ENCODE measurements around the gene ACADVL. TPM values are rescaled to one million over a fixed set of nuclear protein-coding genes. Genes with fewer than 3 reads are reported as not detected.

ACADVL gene
- total RNA-seq, 1 experiment from 2014 or later = 283 TPM

- TF ChIP-seq, protein P1, sequence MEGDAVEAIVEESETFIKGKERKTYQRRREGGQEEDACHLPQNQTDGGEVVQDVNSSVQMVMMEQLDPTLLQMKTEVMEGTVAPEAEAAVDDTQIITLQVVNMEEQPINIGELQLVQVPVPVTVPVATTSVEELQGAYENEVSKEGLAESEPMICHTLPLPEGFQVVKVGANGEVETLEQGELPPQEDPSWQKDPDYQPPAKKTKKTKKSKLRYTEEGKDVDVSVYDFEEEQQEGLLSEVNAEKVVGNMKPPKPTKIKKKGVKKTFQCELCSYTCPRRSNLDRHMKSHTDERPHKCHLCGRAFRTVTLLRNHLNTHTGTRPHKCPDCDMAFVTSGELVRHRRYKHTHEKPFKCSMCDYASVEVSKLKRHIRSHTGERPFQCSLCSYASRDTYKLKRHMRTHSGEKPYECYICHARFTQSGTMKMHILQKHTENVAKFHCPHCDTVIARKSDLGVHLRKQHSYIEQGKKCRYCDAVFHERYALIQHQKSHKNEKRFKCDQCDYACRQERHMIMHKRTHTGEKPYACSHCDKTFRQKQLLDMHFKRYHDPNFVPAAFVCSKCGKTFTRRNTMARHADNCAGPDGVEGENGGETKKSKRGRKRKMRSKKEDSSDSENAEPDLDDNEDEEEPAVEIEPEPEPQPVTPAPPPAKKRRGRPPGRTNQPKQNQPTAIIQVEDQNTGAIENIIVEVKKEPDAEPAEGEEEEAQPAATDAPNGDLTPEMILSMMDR (conservative IDR thresholded peaks at IDR 0.05) = no peak
- peak overlapping the region; percentile 39 for H2BK120ac ChIP-seq (ENCODE audit: low read depth, low read length, poor library complexity, severe bottlenecking)
- H3K23me2 ChIP-seq (ENCODE audit: insufficient read length, low read depth, low read length, poor library complexity, severe bottlenecking) = peaks cover 25% of the 10 kb centered on the region
- peak overlapping the region; percentile 94 to 99 (median 96) for H3K27ac Mint-ChIP-seq
- H3K18ac ChIP-seq (ENCODE audit: insufficient read length, low read depth, low read length) = peak overlapping the region; percentile 98
- H3K36me3 Mint-ChIP-seq (ENCODE audit: insufficient read depth in 1 of 3, low read depth in 3 of 3) = peaks cover 7 to 38% (median 31%) of the 10 kb centered on the region in 3 experiments
- H3K9me3 Mint-ChIP-seq = peaks cover 0 to 4% of the 10 kb centered on the region in 2 experiments; a peak in 1 of 5 replicates
- peak overlapping the region; percentile 25 for H4K8ac ChIP-seq (replicated peaks; ENCODE audit: insufficient read length, low read depth, low read length)
- H2AK5ac ChIP-seq (ENCODE audit: insufficient read length, low read length) = no peak overlapping the region
- WGBS (ENCODE audit: extremely low coverage, insufficient read length, low lambda C conversion rate) = no CpG with 5 or more reads among the region's 71 CpGs
- no peak overlapping the region for H2BK20ac ChIP-seq (ENCODE audit: low read depth, low read length, poor library complexity, severe bottlenecking)
- peak overlapping the region; percentile 76 for H3K4me2 ChIP-seq (ENCODE audit: insufficient read depth, insufficient read length, low read length)
- H2BK12ac ChIP-seq (ENCODE audit: insufficient read length, low read depth, low read length) = peak overlapping the region; percentile 84
- H3K23ac ChIP-seq (ENCODE audit: insufficient read length, low read depth, low read length) = no peak overlapping the region
- H3K4me1 Mint-ChIP-seq = peaks cover 29 to 44% of the 10 kb centered on the region in 2 experiments
- H3K79me1 ChIP-seq (ENCODE audit: insufficient read depth, low read depth, low read length, poor library complexity, severe bottlenecking) = no peaks in the 10 kb centered on the region
- no peak overlapping the region for H2BK15ac ChIP-seq (ENCODE audit: low read depth, low read length)
- H3K4ac ChIP-seq (ENCODE audit: low read depth, low read length) = peak overlapping the region; percentile 91; the same call in 1 of the 2 replicates
- peaks cover 4% of the 10 kb centered on the region; the same call in 1 of the 2 replicates for H3K4me1 ChIP-seq (ENCODE audit: insufficient read depth, low read length)
- peak overlapping the region; percentile 98 for H3K14ac ChIP-seq (ENCODE audit: insufficient read depth, low read length)
- peaks cover 2% of the 10 kb centered on the region for H3K27me3 Mint-ChIP-seq (ENCODE audit: low read depth)
- H3K27ac ChIP-seq (ENCODE audit: insufficient read length, low read depth, low read length) = peak overlapping the region; percentile 55
- H3K9me3 ChIP-seq (ENCODE audit: control insufficient read depth, low read depth, low read length) = no peaks in the 10 kb centered on the region
- H3K79me2 ChIP-seq (ENCODE audit: insufficient read depth, low read length) = peaks cover 8% of the 10 kb centered on the region; the same call in 1 of the 2 replicates
- H3K4me3 Mint-ChIP-seq = peak overlapping the region; percentile 86 to 93
- H3T11ph ChIP-seq (ENCODE audit: low read length) = no peak overlapping the region
- no peak overlapping the region for H3K56ac ChIP-seq (ENCODE audit: insufficient read length, low read depth, low read length)
- peak overlapping the region; percentile 31 for H2BK5ac ChIP-seq (ENCODE audit: insufficient read length, low read length)
- DNase-seq = no peak
- no peak overlapping the region for H2AFZ ChIP-seq (ENCODE audit: low read length)
- H4K20me1 ChIP-seq (ENCODE audit: control insufficient read depth, insufficient read depth, insufficient read length) = no peaks in the 10 kb centered on the region
- H3K9ac ChIP-seq (ENCODE audit: extremely low read depth, insufficient read length, low read length) = peak overlapping the region; percentile 95
- H4K5ac ChIP-seq (ENCODE audit: insufficient read length, low read depth, low read length) = peak overlapping the region; percentile 37
- no peaks in the 10 kb centered on the region for H3K27me3 ChIP-seq (ENCODE audit: insufficient read depth, low read length)
- peak overlapping the region; percentile 95 for H4K91ac ChIP-seq (ENCODE audit: insufficient read length, low read depth, low read length)
Measured at GRCh38 chr17:7261379-7262191, 41.8 kb downstream of the ACADVL start.
